GM21576 (cell line): Measurements from ENCODE around the gene ZFAND6.

Experiments used
- ATAC-seq: cut with Tn5 transposase; IDR thresholded peaks from one replicate; pipeline ENCODE4 v1.9.1; 2021; ENCODE audit warnings: mild to moderate bottlenecking, moderate library complexity; ENCODE audit not compliant: unreplicated experiment

Gene ZFAND6

DNA sequence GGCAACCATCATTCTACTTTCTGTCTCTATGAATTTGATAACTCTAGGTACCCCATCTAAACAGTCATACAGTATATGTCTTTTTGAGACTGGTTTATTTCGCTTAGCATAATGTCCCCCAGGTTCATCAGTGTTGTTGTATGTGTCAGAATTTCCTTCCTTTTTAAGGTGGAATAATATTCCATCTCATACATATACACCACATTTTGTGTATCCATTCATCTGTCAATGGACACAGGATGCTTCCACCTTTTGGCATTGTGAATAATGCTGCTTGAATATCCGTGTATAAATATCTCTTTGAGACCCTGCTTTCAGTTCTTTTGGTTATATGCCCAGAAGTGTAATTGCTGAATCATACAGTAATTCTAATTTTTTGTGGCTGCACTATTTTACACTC, 10.4 kb upstream of the ZFAND6 start:
- ATAC-seq = no peak

GRCh38 chr15:80052597-80053304, 6.7 kb upstream of the ZFAND6 start:
- no peak for ATAC-seq

DNA sequence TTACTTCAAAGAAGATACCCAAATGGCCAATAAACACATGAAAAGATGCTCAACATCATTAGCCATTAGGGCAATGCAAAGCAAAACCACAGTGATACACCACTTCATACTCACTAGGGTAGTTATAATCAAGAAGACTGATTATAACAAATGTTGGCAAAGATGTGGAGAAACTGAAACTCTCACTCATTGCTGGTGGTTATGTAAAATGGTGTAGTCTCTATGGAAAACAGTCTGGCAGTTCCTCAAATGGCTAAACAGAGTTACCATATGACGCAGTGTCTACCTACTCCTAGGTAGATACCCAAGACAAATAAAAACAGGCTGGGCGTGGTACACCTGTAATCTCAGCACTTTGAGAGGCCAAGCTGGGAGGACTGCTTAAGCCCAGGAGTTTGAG, 3.5 kb upstream of the ZFAND6 start:
- no peak for ATAC-seq

DNA sequence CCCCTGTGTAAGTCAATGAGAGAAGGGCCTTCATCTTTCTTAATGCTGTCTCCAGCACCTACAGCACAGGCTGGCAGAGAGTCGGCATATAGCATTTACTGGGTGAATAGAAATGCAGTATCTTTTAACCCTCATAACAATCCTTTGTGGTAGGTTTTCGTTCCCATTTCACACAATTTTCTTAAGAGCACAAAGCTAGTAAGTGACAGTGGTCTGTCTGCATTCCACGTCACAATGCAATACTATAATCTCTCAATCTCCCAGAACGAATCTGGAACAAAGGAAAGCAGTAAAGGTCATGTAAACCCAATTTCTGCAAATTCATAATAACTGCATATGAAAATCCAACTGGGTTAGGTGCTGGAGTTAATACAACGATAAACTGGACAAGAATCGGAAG, 1.4 kb upstream of the ZFAND6 start:
- no peak for ATAC-seq

- ATAC-seq = peak; percentile 34
Measured at GRCh38 chr15:80059786-80060355, 395 bp downstream of the ZFAND6 start.

DNA sequence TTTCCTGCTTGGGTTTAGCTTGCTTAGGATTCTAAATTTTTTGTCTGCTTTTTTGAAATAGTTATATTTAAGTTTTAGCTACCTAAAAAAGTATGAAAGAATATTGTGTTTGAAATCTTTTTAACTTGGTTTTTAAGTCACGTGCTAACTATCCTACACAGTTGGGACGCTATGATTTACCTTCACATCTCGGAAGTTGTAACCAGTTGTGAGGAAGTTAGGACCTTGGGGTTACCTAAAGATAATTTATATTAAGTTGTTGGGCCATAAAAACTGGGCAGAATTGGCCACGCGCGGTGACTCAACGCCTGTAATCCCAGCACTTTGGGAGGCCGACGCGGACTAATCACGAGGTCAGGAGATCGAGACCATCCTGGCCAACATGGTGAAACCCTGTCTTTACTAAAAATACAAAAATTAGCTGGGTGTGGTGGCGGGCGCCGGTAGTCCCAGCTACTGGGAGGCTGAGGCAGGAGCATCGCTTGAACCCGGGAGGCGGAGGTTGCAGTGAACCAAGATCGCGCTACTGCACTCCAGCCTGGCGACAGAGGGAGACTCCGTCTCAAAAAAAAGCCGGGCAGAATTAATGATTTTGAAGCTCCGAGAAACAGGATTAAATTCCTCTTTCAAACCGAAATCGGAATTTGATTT, 1.0 kb downstream of the ZFAND6 start:
- no peak for ATAC-seq

DNA sequence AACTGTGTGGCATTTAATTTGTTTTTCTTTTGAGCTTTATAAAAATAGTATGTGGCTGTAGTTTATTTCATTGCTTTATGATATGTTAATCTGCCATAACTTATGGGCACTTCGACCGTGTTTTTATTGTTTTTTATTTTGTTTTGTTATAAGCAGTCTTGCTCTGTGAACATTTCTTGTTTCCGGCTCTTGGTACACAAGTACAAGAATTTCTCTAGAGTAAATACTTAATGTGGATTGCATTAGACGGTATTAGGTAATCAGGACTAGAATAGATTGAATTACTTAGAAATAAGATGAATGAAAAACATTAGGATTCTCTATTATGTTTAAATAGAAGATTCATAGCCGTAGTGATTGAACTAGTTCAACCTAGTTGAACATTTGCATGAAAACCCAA, 2.1 kb downstream of the ZFAND6 start:
- ATAC-seq = no peak

DNA sequence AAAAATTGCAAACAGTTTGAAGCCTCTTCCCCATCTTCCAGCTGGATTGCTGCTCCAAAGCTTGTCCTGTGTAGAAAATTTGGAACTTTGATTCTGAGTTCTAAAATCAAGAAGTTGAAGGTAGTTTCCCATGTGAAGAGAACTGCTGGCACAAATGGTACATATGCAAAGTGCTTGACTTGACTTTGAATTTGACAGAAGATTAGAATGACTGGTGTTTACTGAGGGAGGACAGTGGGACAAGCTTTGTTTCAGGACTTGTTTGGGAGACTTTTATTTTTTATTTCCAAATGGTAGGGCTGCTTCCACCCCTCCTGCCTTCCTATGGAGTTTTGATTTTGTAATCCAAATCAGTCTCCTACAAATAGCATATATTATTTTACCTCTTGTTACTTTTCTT, 7.4 kb downstream of the ZFAND6 start:
- no peak for ATAC-seq

DNA sequence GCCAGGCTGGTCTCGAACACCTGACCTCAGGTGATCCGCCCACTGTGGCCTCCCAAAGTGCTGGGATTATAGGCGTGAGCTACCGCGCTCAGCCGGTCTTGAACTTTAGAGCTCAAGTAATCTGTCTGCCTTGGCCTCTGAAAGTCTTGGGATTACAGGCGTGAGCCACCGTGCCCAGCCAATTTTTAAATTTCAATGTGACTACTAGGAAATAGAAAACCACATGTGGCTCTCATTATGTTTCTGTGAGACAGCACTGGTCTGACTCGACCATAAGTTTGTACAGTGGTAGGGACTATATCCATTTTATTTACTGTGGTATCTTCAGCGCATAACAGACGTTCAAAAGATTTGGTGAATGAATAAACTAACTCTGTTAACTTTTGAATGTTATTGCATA, 9.1 kb downstream of the ZFAND6 start:
- no peak for ATAC-seq

DNA sequence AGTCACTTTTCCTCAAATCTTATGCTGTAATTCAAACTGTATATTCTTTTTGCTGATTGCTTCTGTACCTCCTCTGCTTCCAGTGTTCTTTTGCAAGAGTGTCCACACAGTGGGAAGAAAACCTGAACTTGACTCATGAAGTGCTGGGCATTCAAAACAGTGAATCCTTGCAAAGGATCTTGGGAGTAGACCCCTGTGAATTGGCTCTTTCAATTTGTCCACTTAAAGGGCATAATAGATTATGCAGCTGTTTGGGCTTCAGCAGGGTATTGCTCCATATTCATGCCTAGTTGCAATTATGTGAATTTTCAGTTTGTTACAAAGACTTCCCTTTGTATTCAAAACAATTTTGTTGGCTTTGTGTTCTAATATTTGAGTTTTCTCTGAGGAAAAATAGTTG, 11.4 kb downstream of the ZFAND6 start:
- no peak for ATAC-seq

GRCh38 chr15:80071652-80072051, 12.2 kb downstream of the ZFAND6 start:
- no peak for ATAC-seq

DNA sequence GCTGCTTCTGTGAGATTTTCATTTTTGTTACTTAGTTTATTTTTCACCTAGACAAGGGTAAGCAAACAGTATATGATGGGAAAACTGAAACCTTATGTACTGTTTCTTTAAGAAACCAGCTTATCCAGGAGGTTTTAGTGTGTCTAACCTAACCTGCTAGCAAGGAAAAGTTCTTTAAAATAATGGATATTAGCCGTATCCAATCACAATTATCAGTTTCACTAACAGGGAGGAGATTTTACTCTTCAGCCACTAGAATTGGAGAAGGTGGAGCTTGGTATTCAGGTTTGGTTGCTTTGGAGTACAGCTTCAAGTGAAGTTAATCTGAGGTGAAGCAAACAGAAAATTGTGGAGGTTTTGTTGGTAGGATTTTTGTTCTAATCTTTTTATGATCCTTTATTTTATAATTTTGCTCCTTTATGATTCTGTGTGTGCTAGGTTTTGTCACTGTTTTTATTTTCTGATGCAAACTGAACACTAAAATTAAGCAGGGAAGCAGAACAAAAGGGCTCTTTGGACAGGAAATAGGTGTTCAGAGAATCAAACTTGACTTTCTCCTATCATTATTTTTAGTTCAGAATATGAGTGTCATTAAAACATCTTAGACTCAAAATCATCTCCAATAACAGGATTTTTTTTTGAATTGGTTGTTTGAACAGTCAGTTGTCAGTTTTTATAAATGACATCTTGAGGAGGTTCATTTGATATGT, 13.0 kb downstream of the ZFAND6 start:
- ATAC-seq = no peak

DNA sequence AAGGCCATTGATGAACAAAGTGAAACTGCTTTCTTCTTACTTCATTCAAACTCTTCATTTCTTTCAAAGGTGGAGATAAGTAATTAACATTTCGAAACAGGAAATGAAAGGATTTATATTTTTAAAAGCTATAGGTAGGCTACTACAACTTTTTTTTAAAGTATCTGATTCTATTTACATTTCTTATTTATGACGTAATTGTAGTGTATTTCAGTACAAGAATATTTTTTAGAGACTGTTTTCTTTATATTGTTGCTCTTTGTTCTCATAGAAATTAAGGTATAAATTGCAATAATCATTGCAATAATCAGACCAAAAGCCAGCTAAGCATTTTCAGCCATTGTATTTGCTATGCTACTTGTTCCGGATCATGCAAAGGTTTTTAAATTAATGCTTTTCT, 13.7 kb downstream of the ZFAND6 start:
- ATAC-seq = no peak

DNA sequence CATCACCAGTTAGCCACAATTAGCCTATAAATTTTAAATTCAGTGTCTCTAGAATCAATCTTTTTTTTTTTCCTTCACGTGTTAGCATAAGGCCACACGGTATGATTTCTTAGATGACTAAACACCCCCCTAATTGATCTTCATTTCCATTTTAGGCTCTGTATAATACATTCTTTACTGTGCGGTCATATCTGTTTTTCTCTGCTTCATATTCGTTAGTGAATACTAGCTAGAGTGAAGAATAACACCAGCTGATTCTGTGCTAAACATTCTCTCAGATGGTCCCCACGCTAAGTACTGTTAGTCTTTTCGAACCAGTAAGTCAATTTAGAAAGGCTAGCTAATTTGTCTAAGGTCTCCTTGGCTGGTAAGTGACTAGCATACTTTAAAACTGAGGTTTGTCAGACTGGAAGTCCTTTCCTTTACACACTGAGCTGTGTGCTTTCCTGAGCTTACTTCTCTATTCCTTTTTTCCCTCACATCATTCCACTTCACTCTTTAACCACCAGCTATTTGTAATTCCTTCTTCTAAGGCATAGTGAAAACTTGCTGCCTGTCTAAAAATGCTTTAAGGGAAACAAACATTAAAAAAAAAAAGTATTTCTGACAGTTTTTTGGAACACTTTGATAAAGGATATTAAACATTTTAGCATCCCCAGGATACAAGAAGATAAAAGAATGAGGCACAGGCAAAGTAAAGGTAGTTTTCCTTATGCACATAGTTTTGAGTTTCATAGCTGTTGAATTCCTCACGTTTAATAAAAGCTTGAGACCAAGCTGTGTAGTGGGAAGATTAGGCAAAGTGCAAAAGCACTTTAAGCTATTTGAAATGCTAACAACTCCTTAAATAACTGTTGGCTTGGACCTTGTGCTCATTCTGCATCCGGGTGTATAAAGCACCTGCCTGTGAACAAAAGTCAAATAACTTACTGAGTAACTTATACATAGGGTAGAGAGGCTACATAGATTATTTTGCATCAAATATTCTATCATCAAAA, 17.1 kb downstream of the ZFAND6 start:
- no peak for ATAC-seq

DNA sequence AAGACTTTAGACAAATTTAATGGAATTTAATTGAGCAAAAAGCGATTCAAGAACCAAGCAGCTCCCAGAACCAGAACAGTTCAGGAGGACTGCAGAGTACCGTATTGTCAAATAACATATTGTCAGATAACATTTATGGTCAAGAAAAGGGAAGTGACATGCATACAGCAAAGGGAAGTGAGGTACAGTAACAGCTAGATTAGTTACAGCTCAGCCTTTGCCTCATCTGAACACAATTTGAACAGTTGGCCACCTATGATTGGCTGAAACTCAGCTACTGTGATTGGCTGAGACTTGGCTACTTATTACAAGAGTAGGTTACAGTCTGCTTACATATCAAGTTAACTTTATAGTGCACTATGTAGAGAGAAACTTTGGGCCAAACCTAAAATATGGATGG, 21.9 kb downstream of the ZFAND6 start:
- ATAC-seq = no peak

DNA sequence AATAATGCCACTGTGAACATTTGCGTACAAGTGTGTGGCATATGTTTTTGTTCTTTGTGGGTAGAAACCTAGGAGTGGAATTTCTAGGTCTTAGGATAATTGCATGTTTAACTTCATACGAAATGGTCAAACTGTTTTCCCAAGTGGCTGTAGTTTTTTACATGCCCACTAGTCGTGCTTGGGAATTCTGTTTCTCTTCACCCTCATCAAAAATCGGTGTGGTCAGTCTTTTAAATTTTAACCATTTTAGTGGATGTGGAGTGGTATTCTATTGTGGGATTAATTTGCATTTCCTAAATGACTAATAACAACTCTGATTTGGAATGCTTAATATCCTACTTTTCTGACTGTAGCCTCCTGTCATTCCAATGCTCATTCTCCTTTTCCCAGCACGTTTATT, 27.6 kb downstream of the ZFAND6 start:
- ATAC-seq = no peak

- ATAC-seq = no peak
Measured at GRCh38 chr15:80090041-80090440, 30.6 kb downstream of the ZFAND6 start.

DNA sequence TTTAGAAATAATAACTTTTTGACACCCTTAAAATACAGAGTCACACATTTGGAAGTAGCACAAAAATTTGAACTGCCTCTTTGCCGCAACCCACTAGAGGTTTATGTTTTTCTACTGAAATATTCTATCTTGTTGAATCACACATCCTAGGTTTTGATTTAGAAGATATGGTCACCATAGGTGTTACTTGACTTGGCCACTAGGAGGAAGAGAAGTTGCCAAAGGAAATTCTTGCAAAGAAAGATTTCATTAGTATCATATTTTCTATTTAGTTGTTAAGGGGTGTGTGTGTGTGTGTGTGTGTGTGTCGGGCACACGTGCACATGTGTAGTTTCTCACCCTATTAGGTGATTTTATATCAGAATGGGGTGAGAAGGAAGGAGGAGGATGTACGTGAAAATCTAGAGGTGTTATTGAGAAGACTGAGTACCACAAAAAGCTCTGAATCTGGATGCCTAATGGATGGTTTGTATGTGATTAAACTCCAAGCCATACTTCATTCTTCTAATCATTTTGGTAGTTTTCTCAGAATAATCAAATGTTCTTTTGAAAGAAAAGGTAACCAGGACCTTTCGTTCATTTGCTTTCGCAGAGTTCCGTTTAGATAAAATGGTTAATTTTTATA, 31.5 kb downstream of the ZFAND6 start:
- ATAC-seq = no peak

- no peak for ATAC-seq
Measured at GRCh38 chr15:80093854-80094418, 34.5 kb downstream of the ZFAND6 start.

- ATAC-seq = no peak
Measured at GRCh38 chr15:80095511-80095910, 36.0 kb downstream of the ZFAND6 start.
